DMS53 (cell line): ENCODE measurements around the gene DOCK2.
"Not testable (repeated sequence)": the region's sequence is repeated elsewhere in the genome, so short reads cannot be mapped to it uniquely, and the experiment has no call there.

Source experiments
- DNase-seq: peaks from one replicate; lab custom pipeline; 2025; lab: John Stamatoyannopoulos, UW

The DOCK2 gene

DNA sequence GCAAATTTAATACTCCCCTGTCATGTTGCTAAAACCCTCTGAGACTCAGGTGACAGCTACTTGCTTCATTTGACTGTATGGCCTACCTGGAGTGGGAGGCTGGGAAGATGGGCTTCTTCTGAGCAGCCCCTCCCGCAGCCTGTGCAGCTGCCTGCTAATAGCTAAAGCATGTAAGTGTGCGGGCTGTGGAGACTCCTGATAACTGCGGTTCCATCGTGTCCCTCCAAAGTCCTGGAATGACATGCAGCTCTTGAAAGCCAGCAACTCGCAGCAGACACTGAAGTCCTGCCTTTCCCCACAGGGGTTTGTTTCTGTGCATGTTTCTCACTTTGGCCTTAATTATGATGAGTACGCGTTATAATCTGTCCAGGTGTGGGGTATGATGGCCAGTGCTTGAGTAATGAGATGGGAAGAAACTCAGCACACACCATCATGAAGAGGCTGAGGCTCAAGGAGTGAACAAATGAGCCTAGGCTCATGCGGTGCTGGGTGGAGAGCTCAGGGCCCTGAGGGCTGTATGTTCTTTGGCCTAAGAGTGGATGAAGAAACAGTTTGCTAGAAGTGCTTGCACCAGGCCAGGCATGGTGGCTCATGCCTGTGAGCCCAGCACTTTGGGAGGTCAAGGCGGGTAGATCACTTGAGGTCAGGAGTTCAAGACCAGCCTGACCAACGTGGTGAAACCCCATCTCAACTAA lies 119.1 kb downstream of the DOCK2 start:
- DNase-seq: no peak

DNA sequence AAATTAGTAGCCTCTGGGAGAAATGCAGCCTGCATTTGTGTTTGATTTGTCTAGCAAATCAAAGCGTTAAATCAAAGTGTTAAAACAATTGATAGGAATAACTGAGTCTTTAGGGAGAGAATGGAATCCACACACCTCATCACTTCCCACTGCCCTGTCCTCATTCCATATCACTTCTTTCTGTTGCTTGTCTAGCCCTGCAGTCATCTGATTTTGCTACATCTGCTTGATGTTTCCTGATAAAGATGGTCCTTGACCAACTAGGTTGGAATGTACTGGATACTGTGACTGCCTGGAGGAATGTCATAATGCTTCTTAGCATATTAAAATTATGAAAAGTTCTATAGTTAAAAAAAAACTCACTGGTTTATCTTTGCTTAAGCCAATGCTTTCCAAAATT lies 119.9 kb downstream of the DOCK2 start:
- DNase-seq: no peak

DNA sequence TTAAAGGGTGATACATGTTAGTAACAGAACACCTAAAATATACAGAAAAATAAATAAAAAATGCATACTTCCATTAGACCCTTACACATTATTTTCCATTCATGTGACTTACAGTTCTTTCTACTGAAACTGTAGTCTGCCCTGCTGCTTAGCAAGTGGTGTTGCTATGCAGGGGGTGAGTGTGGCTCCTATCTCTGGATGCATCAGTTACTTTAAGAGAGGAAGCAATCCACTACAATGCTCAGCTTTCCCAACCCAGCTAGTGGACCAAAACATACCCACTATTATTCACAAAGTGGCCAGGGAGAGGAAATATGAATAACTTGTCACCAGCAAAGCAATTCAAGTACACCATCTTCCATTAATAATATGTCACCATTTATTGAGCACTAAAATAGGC lies 121.8 kb downstream of the DOCK2 start:
- no peak for DNase-seq

DNA sequence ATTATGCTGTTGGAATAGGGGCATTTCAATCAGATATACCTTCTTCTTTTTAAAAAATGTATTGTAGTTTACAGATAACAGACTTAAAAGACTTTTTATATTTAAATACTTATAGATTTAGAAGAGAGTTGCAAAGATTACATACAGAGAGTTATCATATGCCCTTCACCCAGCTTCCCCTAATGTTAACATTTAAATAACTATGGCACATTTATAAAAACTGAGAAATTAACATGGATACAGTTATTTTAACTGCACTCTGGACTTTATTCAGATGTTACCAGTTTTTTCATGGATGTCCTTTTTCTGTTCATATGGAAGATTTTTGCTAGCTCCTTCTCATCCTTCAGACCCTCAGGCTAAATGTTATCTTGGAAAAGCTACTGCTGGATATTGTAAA lies 123.2 kb downstream of the DOCK2 start:
- no peak for DNase-seq

DNA sequence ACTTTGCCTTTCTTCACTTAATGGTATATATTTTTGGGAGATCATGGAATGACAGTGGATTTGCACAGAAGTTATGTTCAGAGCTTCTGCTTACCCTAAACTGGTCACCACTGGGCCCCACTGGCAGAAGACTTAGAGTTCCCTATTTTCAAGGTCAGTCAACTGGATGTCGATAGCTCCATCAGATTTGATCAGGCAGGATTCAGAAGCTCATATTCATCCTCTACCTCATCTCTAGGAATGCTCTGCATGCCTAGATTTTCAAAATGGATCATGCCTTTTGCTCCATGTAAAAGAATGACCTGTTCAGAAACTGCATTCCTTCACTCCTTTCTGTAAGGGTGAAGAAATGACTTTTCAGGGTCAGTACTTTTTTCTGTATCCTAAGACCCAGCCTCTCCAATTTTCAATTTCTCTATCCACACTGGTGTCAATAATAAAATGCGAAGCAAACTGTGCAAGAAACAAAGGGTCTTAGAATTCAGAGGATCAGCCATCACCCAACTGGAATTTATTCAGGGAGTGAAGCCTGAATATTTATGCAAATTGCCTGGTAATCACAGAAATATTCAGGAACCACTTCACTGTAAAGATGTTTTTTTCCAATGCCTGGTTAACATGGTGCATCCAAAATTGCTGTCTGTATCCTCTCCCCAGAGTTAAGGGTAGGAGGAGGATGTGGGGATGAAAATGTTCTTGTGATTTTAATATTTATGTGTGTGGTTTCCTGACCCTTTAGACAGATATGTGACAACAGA lies 125.4 kb downstream of the DOCK2 start:
- no peak for DNase-seq

DNA sequence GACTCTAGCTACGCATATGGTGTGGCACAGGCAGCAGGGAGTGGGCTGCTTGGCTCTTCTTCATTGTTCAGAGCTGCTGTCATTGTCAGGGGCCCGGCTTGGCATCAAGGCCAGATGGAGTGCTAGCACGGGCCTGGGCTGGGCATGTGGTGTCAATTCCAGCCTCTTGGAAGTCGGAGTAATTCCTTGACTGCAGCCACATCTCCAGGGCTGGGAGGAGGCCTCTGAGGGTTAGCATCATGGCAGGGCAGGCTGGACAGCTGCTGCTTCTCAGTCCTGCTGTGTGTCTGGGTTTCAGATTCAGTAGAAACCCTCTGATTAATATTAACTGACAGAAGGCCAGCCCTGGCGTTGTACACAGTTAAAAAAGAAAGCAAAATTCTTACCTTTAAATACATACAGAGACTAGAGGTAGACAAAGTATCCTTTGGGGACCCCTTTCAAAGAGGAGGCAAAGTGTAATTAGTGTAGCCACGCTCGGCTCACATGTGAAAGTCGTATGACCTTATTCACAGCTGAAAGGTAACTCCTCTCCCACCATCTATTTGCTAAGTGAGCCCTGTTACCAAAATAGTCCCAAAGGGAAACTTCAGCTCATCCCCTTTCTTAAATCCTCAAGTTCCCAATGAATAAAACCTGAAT lies 126.4 kb downstream of the DOCK2 start:
- DNase-seq: no peak

DNA sequence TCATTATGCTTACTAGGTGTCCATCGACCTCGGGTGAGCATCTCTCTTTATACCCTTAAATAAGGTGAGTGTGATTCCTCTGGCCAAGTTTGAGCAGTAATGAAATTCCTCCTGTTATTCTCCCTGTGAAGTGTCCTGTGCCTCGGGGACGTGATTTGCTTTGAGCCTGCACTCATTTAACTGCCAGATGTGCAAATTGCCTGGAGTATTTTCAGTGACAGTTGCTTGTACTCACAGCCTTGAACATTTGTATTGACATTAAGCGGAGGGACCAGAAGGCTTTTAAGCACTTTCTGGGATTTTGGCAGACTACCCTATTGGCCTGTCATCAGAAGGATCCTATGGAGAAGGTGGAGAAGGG lies 126.9 kb downstream of the DOCK2 start:
- DNase-seq: no peak

DNA sequence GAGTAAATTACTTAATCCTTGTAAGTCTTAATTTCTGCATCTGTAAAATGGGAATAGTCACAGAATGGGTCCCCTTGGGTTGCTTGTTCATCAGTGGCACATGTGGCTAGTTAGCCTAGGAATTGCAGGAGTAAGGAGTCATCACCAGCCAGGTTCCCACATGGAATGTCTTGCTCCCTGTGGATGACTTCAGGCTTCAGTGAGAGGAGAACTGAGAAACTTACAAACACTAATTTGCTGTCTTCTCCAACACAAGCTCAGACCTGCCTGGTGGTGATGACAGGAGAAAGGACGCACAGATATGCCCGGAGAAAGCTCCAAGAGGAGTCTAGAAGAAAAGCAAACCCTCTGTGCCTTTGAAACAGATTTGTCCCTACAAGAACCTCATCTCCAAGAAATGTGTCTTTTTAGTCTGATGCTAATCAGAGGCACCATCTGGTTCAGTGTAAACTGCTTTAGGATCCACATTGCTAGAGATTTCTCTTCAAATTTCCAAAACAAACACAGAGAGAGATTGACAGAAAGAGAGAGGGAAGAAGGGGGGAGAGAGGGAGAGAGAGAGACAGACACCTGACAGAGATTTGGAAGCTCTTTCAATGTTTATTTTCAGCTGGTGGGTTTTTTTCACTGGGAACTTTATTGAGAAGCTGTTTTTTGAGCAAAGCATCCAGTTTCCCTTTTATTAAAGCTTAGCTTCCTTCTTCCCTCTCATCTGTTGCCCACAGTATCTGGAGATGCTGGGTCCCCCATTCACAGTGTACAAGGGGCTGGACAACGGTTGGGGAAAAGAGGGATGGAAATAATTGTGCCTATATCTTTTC lies 128.3 kb downstream of the DOCK2 start:
- no peak for DNase-seq

DNA sequence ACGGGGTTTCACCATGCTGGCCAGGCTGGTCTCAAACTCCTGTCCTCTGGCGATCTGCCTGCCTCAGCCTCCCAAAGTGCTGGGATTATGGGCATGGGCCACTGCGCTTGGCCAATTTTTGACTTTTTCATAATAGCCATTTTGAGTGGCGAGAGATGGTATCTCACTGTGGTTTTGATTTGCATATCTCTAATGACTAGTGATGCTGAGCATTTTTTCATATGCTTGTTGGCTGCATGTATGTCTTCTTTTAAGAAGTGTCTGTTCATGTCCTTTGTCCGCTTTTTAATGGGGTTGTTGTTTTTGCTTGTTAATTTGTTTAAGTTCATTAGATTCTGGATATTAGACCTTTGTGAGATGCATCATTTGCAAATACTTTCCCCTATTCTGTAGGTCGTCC lies 129.9 kb downstream of the DOCK2 start:
- not testable (repeated sequence) for DNase-seq

DNA sequence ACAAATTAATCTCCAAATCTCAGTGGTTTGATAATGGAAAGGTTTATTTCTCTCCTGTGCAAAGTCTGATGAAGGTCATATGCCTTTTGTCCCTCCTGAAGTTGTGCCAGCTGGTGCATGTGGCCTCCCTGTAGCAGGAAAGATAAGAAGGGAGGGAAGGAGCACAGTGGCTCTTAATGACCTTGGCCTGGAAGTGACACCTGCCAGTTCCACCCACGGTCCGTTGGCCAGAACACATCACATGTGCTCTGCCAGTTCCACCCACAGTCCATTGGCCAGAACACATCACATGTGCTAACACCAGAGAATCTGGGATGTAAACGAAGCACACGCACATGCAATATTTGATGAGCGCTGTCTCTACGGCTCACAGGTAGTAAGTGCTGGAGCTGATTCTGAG lies 130.9 kb downstream of the DOCK2 start:
- DNase-seq: no peak

DNA sequence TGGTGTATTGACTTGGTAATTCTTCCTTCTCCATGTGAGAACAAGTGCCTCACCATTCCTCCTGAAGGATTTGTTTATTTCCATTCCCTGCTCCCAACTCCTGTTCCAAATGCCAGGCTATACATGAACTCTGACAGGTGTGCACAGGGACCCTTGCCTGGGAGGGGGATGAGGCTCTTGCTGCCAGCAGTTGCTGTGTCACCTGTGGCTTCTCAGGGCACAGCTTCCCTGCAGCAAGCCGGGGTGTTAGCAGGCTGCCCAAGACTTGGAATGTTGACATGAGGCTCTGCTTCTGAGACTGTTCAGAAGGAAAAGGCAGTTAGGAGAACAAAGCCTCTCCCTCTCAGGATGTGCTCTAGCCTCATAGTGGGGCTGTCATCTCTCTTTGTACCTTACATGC lies 131.3 kb downstream of the DOCK2 start:
- DNase-seq: no peak

DNA sequence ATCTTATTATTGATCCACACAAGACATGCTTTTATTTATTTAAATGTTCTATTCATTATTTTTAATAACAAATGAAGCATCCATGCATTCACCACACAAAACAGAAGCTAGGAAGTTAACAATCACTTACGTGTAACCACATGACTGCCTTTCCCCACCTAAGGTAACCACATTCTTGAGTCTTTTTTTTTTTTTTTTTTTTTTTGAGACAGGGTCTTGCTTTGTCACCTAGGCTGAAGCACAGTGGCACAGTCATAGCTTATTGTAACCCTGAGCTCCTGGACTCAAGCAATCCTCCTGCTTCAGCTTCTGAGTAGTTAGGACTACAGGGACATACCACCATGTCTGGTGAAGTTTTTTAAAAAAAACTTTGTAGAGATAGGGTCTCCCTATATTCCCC lies 133.0 kb downstream of the DOCK2 start:
- no peak for DNase-seq

DNA sequence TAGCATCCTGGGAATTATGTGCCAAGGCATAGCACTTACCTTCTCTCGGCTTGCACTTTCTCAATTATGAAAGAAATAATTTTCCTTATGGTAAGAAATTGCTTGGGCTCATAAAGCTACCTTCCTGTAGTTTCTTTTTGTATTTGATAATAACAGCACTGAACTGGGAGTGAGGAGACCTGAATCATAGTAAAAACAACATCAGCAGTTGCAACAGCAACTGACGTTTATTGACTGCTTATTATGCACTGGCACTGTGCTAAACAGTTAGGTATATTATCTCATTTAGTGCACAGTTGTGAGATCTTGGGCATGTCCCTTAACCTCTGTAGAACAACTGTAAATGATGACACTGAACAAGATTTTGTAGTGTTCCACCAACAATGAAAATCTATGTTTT lies 135.2 kb downstream of the DOCK2 start:
- no peak for DNase-seq

DNA sequence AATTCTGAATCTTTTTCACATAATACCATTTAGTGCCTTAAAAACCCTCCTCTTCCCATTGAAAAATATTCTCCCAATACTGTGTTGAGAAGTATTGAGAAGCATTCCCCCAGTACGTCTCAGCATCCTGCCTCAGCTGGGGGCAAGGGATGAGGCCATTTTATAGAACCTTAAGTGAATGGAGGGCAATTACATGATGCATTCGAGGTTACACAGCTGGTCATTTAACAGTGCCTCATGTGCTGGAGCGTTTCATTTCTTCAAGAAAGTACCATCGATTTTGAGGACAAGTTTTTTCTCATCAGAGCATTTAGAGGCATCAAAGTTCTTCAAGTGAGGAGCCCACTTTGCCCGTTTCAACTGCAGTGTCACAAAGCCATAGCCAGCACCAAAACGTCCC lies 135.6 kb downstream of the DOCK2 start:
- DNase-seq: no peak

DNA sequence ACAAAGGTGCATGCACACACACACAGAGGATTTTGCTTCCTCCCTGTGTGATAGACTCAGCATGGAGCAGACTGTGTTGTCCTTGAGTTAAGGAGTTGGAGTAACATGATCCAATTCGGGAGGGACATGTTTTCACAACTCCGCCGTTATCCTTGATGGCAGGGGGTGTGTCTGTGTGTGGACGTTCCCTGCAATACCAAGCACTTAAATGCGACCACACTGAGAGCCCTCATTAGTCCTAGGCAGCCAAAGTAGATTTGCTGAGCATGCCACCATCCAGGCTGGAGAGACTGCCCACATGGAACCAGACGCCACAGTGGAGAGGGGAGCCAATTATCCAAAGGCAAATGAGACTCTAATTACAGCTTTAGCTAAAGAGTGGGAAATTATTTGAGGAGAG lies 140.1 kb downstream of the DOCK2 start:
- DNase-seq: no peak

DNA sequence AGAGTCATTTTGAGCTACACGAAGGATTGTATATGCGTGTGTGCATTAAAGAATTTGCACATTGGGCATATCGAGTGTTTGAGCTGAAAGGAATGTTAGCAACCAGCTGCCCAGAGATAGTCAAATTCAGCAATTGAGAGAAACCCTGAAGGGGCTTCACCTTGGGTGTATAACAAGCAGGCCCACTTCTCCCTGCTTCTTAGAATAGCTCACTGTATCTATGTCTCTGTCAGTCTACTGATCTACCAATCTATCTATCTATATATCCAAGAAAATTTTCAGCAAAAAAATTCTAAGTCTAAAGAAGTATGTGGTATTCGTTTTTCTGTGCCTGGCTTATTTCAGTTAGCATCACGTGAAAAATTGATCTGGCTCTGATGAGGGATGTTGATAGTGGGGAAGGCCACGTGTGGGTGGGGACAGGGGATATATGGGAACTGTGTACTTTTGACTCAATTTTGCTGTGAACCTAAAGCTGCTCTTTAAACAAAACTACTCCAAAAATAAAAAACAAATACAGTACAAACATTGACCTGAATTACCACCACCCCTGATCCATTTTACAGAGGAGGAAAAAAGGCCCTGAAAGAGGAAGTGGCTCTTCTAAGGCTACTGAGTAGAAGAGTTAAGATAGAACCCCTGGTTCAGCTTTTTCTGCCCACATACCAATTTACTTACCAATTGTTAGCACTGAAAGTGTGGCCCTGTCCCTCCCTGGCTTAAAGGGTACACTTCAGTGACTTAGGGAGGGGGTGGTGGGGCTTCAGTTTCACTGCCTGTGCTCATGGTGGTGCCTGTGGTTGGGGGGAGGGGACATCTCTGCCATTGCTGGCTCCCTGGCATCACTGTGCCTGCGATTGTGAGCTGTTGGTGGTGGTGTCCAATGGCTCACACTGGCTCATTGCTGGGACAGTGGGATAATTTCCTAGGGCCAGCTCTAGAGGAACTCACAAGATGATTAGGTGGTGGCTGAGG lies 141.8 kb downstream of the DOCK2 start:
- no peak for DNase-seq

DNA sequence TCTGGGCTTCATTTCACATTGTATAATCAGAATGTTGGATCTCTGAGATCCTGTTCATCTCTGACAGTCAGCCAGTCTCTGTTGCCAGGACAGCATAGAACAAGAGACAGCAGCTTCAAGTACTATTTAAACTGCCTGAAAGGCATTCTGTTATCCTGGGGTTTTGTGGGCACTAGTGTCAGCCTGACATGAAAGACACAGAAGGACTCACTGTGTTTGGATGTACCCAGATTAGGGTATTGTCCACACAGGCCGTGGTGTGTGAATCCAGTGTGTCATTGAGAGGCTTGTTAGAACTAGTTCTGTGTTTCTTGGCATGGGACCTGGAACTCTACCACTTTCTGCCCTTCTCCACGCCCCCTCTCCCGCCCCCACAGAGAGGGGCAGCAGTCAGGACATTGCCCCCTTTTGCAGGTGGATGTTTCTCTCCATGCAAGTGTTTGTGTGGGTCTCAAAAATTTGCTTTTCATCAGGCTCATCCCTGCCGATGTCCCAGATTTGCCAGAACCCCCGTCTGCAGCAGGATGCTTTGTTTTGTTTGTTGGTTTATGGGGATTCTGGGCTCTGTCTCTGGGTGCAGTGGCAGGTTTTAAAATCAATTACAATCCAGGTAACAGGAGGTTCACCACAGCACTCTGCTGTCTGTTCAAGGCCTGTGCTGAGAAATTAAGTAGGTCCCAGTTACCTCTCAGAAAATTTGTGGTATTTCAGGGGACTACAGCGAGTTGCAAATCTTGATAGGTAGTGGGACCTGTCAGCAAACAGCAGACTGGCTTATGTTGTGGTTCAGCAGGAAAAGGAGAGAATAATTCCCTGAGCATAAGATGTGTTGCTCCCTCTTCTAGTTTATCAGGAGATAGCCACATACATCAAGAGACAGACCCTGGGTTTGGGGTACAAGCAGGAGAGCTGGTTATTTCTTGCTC lies 144.6 kb downstream of the DOCK2 start:
- DNase-seq: no peak

DNA sequence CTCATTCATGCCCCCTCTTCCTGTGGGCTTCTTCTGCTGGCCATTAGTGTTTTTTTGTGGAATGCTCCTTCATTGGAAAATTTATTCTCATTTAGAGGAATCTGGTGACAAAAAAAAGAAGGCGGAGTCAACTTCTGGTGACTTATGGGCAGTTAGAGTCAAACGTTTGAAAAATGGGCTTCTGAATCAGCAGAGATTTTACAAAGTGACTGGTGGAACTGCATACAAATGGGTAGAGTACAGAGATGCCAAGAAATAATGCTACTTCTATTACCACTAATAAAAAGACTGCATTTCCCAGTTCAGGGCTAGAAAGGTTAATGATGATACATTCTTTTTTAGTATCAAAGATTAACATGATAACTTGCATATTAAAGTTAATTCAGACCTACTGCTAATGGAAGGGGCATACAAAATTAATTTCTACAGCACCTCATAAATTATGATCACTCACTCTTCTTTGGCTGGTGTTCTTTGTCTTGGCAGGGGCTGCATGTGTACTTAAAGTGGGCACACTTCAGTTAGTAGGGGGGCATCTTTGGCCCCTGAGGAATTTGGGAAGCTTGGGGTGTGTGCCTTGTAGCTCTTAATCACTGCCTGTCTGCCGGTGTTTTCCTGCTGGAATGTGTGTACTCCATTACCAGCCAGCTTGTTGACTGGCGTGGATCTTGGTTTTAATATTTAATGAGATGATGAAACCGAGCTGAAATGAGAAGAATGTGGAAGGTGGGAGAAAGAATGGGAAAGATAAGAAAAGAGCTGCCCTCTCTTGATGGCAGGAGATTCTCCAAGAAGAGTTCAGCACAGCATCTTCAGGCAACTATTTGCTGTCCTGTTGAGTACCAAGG lies 148.9 kb downstream of the DOCK2 start:
- DNase-seq: no peak

DNA sequence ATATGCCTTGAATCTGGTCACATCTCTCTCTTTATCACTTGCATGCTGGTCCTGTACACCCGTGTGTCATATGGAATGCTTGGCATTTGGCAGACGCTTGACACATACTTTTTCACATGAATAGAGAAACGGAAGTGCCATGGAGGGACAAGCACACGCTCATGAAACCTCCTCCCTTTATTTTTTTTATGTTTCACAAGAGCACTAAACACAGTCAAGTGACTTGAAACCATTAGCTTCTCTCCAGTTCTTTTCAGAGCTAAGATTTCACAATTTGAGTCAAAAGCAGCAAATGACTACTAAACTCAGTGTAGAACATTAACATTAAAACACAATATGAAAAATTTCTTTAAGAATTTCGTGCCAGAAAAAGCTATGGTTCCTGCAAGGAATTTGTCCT lies 151.1 kb downstream of the DOCK2 start:
- no peak for DNase-seq
